SK-N-SH (cell line): ENCODE data around the gene DDR1.

ENCODE experiments used
- CTCF ChIP-seq: fragments of 200-600 bp; sonication (generic); IDR thresholded peaks from 2 replicates; pipeline ENCODE4 v1.6.1; 2017; ENCODE audit warnings: antibody characterized with exemption, mild to moderate bottlenecking, moderate library complexity
- FOSL2 ChIP-seq: IDR thresholded peaks from 2 replicates; pipeline ENCODE4 v1.4.0; 2012; ENCODE audit warnings: low read depth, mild to moderate bottlenecking, moderate library complexity, borderline replicate concordance
- FOXM1 ChIP-seq: IDR thresholded peaks from 2 replicates; pipeline ENCODE4 v1.4.0; 2012; ENCODE audit warnings: low read depth, mild to moderate bottlenecking
- GABPA ChIP-seq: IDR thresholded peaks from 2 replicates; pipeline ENCODE4 v1.4.0; 2012; ENCODE audit warnings: low read depth, mild to moderate bottlenecking
- MXI1 ChIP-seq: IDR thresholded peaks from 2 replicates; pipeline ENCODE4 v1.6.1; 2012; ENCODE audit warnings: mild to moderate bottlenecking, low read depth, low read length, improper control_type of control experiment
- RFX5 ChIP-seq: IDR thresholded peaks from 2 replicates; pipeline ENCODE4 v1.6.1; 2012; ENCODE audit warnings: mild to moderate bottlenecking, improper control_type of control experiment, low read length
- SIN3A ChIP-seq: IDR thresholded peaks from 2 replicates; pipeline ENCODE4 v1.6.1; 2012; ENCODE audit warnings: low read depth, mild to moderate bottlenecking, low read length, moderate library complexity, borderline replicate concordance

- TF ChIP-seq SIN3A (no peak), FOSL2 (no peak), CTCF (no peak), RFX5 (no peak), FOXM1 (no peak), MXI1 (no peak), GABPA (no peak)
Observed at GRCh38 chr6:30948811-30949210, 64.5 kb downstream of the DDR1 start.
